HepG2 (cell line): Measurements from ENCODE around the gene TSEN54. TPM values are rescaled to one million over a fixed set of nuclear protein-coding genes. Genes with fewer than 3 reads are reported as not detected.
A peak's percentile ranks its signal among the peaks of the same experiment; 100 is the strongest.

Experiments used
- BRF2 ChIP-seq: sonication (generic); formaldehyde crosslinking; IDR thresholded peaks from 2 replicates; pipeline ENCODE4 v1.8.1; 2022; ENCODE audit warnings: mild to moderate bottlenecking, missing genetic modification reagents
- FOXA1 ChIP-seq, 2 experiments: fragments of 450-650 bp in 1 of 2; sonication (generic) in 1 of 2; formaldehyde crosslinking in 1 of 2; IDR thresholded peaks; 2 replicates each; pipeline versions ENCODE4 v1.4.0 to v1.6.1; 2016 to 2020; ENCODE audit warnings: missing genetic modification reagents in 1 of 2
- KDM2A ChIP-seq: sonication (generic); formaldehyde crosslinking; IDR thresholded peaks from 2 replicates; pipeline ENCODE4 v1.4.0; 2020; ENCODE audit warnings: low read depth, missing genetic modification reagents, borderline replicate concordance
- MIXL1 ChIP-seq: IDR thresholded peaks from 2 replicates; pipeline ENCODE4 v1.6.1; 2016
- NR3C1 ChIP-seq: sonication (generic); formaldehyde crosslinking; IDR thresholded peaks from 2 replicates; pipeline ENCODE4 v1.4.0; 2020; ENCODE audit warnings: missing genetic modification reagents
- PHF20 ChIP-seq: sonication (generic); formaldehyde crosslinking; IDR thresholded peaks from 2 replicates; pipeline ENCODE4 v1.5.0; 2020; ENCODE audit warnings: mild to moderate bottlenecking, missing genetic modification reagents
- SMAD1 ChIP-seq: sonication (generic); formaldehyde crosslinking; IDR thresholded peaks from 2 replicates; pipeline ENCODE4 v1.4.0; 2020; ENCODE audit warnings: missing genetic modification reagents, low read depth, mild to moderate bottlenecking, borderline replicate concordance
- TARDBP ChIP-seq: sonication (generic); formaldehyde crosslinking; IDR thresholded peaks from 2 replicates; pipeline ENCODE4 v1.8.0; 2022; ENCODE audit warnings: mild to moderate bottlenecking, missing genetic modification reagents
- ZGPAT ChIP-seq: IDR thresholded peaks from 2 replicates; pipeline ENCODE4 v1.6.1; 2016; ENCODE audit warnings: mild to moderate bottlenecking
- ZMYM2 ChIP-seq: sonication (generic); formaldehyde crosslinking; IDR thresholded peaks from 2 replicates; pipeline ENCODE4 v1.8.0; 2022; ENCODE audit warnings: mild to moderate bottlenecking, missing genetic modification reagents
- ZNF136 ChIP-seq: sonication (generic); formaldehyde crosslinking; IDR thresholded peaks from 2 replicates; pipeline ENCODE4 v1.8.1; 2022; ENCODE audit warnings: low read depth, mild to moderate bottlenecking, moderate library complexity, missing genetic modification reagents
- ZNF747 ChIP-seq: sonication (generic); formaldehyde crosslinking; IDR thresholded peaks from 2 replicates; pipeline ENCODE4 v1.8.1; 2023; ENCODE audit warnings: missing genetic modification reagents, mild to moderate bottlenecking, borderline replicate concordance
- ZNF782 ChIP-seq: sonication (generic); formaldehyde crosslinking; IDR thresholded peaks from 2 replicates; pipeline ENCODE4 v1.4.0; 2020; ENCODE audit warnings: missing genetic modification reagents, mild to moderate bottlenecking, borderline replicate concordance
- ZNF816 ChIP-seq: sonication (generic); formaldehyde crosslinking; IDR thresholded peaks from 2 replicates; pipeline ENCODE4 v1.8.0; 2022; ENCODE audit warnings: missing genetic modification reagents, mild to moderate bottlenecking, borderline replicate concordance
- polyA plus RNA-seq, 8 experiments: library from polyadenylated mRNA; depleted of rRNA in 3 of 8; stranded (reverse) in 7 of 8; unstranded in 1 of 8; fragments of >200 nt; fragmentation: Illumina TruSeq in 4 of 8; extraction: Trizol in 4 of 8; gene quantifications; 2 replicates each; pipeline versions ENCODE4 v1.2.1 to v1.2.3, GENCODE V29; 2011 to 2016; ENCODE audit warnings: low read depth in 4 of 8, missing spikeins in 1 of 8, mixed read lengths in 1 of 8; ENCODE audit not compliant: insufficient read depth in 1 of 8
- total RNA-seq, 5 experiments: library from RNA; depleted of rRNA; stranded (reverse); fragments of >200 nt; fragmentation: Illumina TruSeq; extraction: Trizol; gene quantifications; 2 replicates each; pipeline ENCODE4 v1.2.3, GENCODE V29; 2016; ENCODE audit warnings: low read depth in 1 of 5
- TF ChIP-seq, protein P1 (sequence below): sonication (generic); formaldehyde crosslinking; IDR thresholded peaks from 2 replicates; pipeline ENCODE4 v1.4.0; 2020; ENCODE audit warnings: mild to moderate bottlenecking, missing genetic modification reagents, borderline replicate concordance
- TF ChIP-seq, protein P2 (sequence below): sonication (generic); formaldehyde crosslinking; IDR thresholded peaks from 2 replicates; pipeline ENCODE4 v1.4.0; 2020; ENCODE audit warnings: missing genetic modification reagents
- TF ChIP-seq, protein P3 (sequence below): sonication (generic); formaldehyde crosslinking; IDR thresholded peaks from 2 replicates; pipeline ENCODE4 v1.4.0; 2020; ENCODE audit warnings: mild to moderate bottlenecking, missing genetic modification reagents, borderline replicate concordance

TSEN54 gene
- total and polyA plus RNA-seq, 2 of the 13 experiments (the other 11 are each of a cell fraction or from before 2014, with no cell fraction given), result 62.9 to 63.3 TPM

DNA sequence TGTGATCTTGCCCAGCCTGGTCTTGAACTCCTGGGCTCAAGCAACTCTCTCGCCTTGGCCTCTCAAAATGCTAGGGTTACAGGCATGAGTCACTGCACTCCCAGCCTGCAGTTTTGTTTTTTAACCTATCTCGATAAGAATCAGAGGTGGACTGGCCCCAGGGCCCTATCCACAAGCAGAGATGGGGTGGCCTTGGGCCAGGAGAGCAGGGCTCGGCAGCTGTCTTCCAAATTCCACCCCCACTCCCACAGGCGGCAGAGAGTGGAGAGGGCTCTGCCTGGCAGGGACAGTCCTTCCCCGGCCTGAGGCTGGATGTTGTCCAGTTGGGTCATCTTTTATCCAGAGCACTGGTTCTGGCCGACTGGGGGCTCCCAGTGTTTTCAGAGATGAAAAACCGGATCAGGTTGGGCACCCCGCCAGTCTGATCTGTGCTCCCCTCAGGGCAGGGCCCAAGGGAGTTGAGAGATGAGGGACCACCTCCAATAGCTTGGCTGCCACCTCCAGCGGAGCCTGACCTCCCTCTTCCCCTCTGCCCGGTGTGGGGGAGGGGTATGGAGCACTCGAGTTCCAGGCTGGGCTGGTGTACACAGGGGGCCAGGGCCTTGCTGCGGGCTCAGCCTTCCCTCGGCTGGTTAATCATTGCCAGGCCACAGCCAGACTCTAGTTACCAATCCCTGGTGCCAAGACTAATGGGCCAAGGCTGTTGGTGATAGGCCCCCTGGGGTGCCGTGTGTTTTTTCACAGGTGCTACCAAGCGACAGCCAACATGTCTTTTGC, 40.9 kb downstream of the TSEN54 start (continued):
- TF ChIP-seq, protein P1, sequence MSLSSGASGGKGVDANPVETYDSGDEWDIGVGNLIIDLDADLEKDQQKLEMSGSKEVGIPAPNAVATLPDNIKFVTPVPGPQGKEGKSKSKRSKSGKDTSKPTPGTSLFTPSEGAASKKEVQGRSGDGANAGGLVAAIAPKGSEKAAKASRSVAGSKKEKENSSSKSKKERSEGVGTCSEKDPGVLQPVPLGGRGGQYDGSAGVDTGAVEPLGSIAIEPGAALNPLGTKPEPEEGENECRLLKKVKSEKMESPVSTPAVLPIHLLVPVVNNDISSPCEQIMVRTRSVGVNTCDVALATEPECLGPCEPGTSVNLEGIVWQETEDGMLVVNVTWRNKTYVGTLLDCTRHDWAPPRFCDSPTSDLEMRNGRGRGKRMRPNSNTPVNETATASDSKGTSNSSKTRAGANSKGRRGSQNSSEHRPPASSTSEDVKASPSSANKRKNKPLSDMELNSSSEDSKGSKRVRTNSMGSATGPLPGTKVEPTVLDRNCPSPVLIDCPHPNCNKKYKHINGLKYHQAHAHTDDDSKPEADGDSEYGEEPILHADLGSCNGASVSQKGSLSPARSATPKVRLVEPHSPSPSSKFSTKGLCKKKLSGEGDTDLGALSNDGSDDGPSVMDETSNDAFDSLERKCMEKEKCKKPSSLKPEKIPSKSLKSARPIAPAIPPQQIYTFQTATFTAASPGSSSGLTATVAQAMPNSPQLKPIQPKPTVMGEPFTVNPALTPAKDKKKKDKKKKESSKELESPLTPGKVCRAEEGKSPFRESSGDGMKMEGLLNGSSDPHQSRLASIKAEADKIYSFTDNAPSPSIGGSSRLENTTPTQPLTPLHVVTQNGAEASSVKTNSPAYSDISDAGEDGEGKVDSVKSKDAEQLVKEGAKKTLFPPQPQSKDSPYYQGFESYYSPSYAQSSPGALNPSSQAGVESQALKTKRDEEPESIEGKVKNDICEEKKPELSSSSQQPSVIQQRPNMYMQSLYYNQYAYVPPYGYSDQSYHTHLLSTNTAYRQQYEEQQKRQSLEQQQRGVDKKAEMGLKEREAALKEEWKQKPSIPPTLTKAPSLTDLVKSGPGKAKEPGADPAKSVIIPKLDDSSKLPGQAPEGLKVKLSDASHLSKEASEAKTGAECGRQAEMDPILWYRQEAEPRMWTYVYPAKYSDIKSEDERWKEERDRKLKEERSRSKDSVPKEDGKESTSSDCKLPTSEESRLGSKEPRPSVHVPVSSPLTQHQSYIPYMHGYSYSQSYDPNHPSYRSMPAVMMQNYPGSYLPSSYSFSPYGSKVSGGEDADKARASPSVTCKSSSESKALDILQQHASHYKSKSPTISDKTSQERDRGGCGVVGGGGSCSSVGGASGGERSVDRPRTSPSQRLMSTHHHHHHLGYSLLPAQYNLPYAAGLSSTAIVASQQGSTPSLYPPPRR, result peak; percentile 76; the same call in 1 of the 2 replicates
- TF ChIP-seq KDM2A (peak; percentile 93), SMAD1 (CRISPR knock-in tag) (0 out of 2 replicates have a peak, but pooled peaks have one; percentile 62), ZNF782 (peak; percentile 98; the same call in 1 of the 2 replicates), FOXA1 (IDR thresholded peaks at IDR 0.05) (0 out of 2 replicates have a peak, but pooled peaks have one; percentile 12), FOXA1 (CRISPR knock-in tag; IDR thresholded peaks at IDR 0.05) (peak; percentile 99), TARDBP (CRISPR knock-in tag) (peak; percentile 99), BRF2 (peak; percentile 90), ZNF747 (peak; percentile 26; the same call in 1 of the 2 replicates), ZNF136 (no peak; the same call in 1 of the 2 replicates), ZNF816 (CRISPR knock-in tag) (peak; percentile 37; the same call in 1 of the 2 replicates), ZMYM2 (0 out of 2 replicates have a peak, but pooled peaks have one; percentile 5), PHF20 (no peak), NR3C1 (CRISPR knock-in tag) (no peak), MIXL1 (CRISPR knock-in tag) (peak; percentile 89; the same call in 1 of the 2 replicates), ZGPAT (peak; percentile 94)
- TF ChIP-seq, protein P2, sequence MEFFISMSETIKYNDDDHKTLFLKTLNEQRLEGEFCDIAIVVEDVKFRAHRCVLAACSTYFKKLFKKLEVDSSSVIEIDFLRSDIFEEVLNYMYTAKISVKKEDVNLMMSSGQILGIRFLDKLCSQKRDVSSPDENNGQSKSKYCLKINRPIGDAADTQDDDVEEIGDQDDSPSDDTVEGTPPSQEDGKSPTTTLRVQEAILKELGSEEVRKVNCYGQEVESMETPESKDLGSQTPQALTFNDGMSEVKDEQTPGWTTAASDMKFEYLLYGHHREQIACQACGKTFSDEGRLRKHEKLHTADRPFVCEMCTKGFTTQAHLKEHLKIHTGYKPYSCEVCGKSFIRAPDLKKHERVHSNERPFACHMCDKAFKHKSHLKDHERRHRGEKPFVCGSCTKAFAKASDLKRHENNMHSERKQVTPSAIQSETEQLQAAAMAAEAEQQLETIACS (CRISPR knock-in tag), result no peak; the same call in 1 of the 2 replicates
- TF ChIP-seq, protein P3, sequence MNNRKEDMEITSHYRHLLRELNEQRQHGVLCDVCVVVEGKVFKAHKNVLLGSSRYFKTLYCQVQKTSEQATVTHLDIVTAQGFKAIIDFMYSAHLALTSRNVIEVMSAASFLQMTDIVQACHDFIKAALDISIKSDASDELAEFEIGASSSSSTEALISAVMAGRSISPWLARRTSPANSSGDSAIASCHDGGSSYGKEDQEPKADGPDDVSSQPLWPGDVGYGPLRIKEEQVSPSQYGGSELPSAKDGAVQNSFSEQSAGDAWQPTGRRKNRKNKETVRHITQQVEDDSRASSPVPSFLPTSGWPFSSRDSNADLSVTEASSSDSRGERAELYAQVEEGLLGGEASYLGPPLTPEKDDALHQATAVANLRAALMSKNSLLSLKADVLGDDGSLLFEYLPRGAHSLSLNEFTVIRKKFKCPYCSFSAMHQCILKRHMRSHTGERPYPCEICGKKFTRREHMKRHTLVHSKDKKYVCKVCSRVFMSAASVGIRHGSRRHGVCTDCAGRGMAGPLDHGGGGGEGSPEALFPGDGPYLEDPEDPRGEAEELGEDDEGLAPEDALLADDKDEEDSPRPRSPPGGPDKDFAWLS (CRISPR knock-in tag), result no peak
